Stomach (tissue), 9 donors: ENCODE results near the gene FCHSD2. TPM values are rescaled to one million over a fixed set of nuclear protein-coding genes. Genes with fewer than 3 reads are reported as not detected.

ENCODE experiments used
- DNase-seq, 2 donors: peaks; one replicate each; pipeline versions ENCODE4 v3.0.0 to v3.0.0-alpha.2; 2013 to 2019
- H3K27ac ChIP-seq, 5 donors: fragments of 200-600 bp in 4 of 5; sonication (generic) in 4 of 5; one replicate each; pipeline ENCODE4 v1.5.1; 2013 to 2019; ENCODE audit warnings: mild to moderate bottlenecking in 1 of 5, moderate library complexity in 1 of 5
- H3K27me3 ChIP-seq, 3 donors: fragments of 200-600 bp; sonication (generic); one replicate each; pipeline ENCODE4 v1.5.1; 2017 to 2019; ENCODE audit warnings: mixed run types in 1 of 3
- H3K36me3 ChIP-seq, 4 donors: fragments of 200-600 bp; sonication (generic); 1 replicate in 3 of 4; 2 replicates in 1 of 4; pipeline ENCODE4 v1.5.1; 2016 to 2019
- H3K4me1 ChIP-seq, 4 donors: fragments of 200-600 bp; sonication (generic); one replicate each; pipeline ENCODE4 v1.5.1; 2016 to 2019
- H3K4me3 ChIP-seq, 4 donors: fragments of 200-600 bp; sonication (generic) in 3 of 4; one replicate each; pipeline ENCODE4 v1.5.1; 2016 to 2019; ENCODE audit warnings: mild to moderate bottlenecking in 1 of 4
- H3K9me3 ChIP-seq, 4 donors: fragments of 200-600 bp; sonication (generic); one replicate each; pipeline ENCODE4 v1.5.1; 2016 to 2019
- CTCF ChIP-seq, 7 experiments: fragments of 450-650 bp in 4 of 7; fragments of 200-600 bp in 3 of 7; sonication (generic) in 3 of 7; IDR thresholded peaks; one replicate each; pipeline ENCODE4 v1.5.1; 2016 to 2019; ENCODE audit warnings: antibody characterized with exemption in 7 of 7, control low read depth in 2 of 7, mild to moderate bottlenecking in 1 of 7
- EP300 ChIP-seq: sonication (generic); formaldehyde crosslinking; IDR thresholded peaks from one replicate; pipeline ENCODE4 v1.6.1; 2017; ENCODE audit warnings: antibody characterized with exemption
- POLR2A ChIP-seq, 4 donors: fragments of 450-650 bp; IDR thresholded peaks; one replicate each; pipeline ENCODE4 v1.6.1; 2016; ENCODE audit warnings: antibody characterized with exemption in 4 of 4, control low read depth in 2 of 4, mild to moderate bottlenecking in 1 of 4, moderate library complexity in 1 of 4
- POLR2AphosphoS5 ChIP-seq, 3 donors: sonication (generic); formaldehyde crosslinking; IDR thresholded peaks; one replicate each; pipeline ENCODE4 v1.6.1; 2016; ENCODE audit warnings: antibody characterized with exemption in 3 of 3
- WGBS, 5 donors: extraction: QIAGEN DNeasy Blood & Tissue Kit in 3 of 5; methylation state at CpG; one replicate each; pipeline versions ENCODE4 v1.1.5 to v1.1.7; 2013 to 2018; 5-methylcytosine and 5-hydroxymethylcytosine counted together
- intact Hi-C: fragments of 100-400 bp; cut with DNase I; formaldehyde crosslinking; loops from one replicate; pipeline ENCODE4 v1.15.1; 2023; ENCODE audit warnings: low total_unique reads
- polyA plus RNA-seq, 3 donors: library from polyadenylated mRNA; stranded (reverse); fragments of 200-250 nt; gene quantifications; one replicate each; pipeline ENCODE4 v1.2.3, GENCODE V29; 2013
- total RNA-seq, 5 donors: library from RNA; depleted of rRNA; stranded (reverse); fragments of >200 nt; gene quantifications; one replicate each; pipeline versions ENCODE4 v1.1.0 to v1.2.3, GENCODE V29; 2014 to 2016
- donor health status: healthy with polysubstance abuse.
- donor health status: Bipolar disorder and iron deficiency.
- donor health status: healthy.

The FCHSD2 gene
- total and polyA plus RNA-seq, 8 donors, result 5.7 to 64.3 (median 15.9) TPM

- Histone ChIP-seq H3K4me3 (no peak overlapping the region), H3K36me3 (peaks cover 8 to 81% (median 14%) of the 10 kb centered on the region in 4 donors), H3K9me3 (no peaks in the 10 kb centered on the region), H3K27me3 (no peaks in the 10 kb centered on the region), H3K4me1 (peaks cover 8 to 25% (median 22%) of the 10 kb centered on the region in 4 donors), H3K27ac (no peak overlapping the region)
- no peak for DNase-seq
- intact Hi-C loops, result no loop called here
- 62 to 77% (median 75%) methylated on average over 4 of the region's 4 CpGs for WGBS, 5 donors
- no peak for TF ChIP-seq EP300
- TF ChIP-seq POLR2A (IDR thresholded peaks at IDR 0.05), result no peak
- no peak for TF ChIP-seq CTCF (IDR thresholded peaks at IDR 0.05)
- TF ChIP-seq POLR2AphosphoS5 (IDR thresholded peaks at IDR 0.05), result no peak
These were observed 316.5 kb downstream of the FCHSD2 start for GRCh38 chr11:72825661-72826060.

- Histone ChIP-seq H3K4me3 (no peak overlapping the region), H3K27ac (no peak overlapping the region), H3K9me3 (no peaks in the 10 kb centered on the region), H3K36me3 (peaks cover 8 to 81% (median 16%) of the 10 kb centered on the region in 4 donors), H3K27me3 (no peaks in the 10 kb centered on the region), H3K4me1 (peaks cover 8 to 25% (median 24%) of the 10 kb centered on the region in 4 donors)
- intact Hi-C loops, result no loop called here
- WGBS, 5 donors, result 78 to 82% (median 79%) methylated on average over 12 to 15 of the region's 15 CpGs
- DNase-seq, result no peak
- TF ChIP-seq EP300 (no peak), POLR2A (IDR thresholded peaks at IDR 0.05) (no peak), CTCF (IDR thresholded peaks at IDR 0.05) (no peak), POLR2AphosphoS5 (IDR thresholded peaks at IDR 0.05) (no peak)
These were observed 317.2 kb downstream of the FCHSD2 start for GRCh38 chr11:72824811-72825505.

GRCh38 chr11:72824020-72824419 lies 318.1 kb downstream of the FCHSD2 start:
- intact Hi-C loops, result no loop called here
- Histone ChIP-seq H3K27ac (peak overlapping the region in 2 of 5 donors; percentile 4 to 83), H3K4me1 (peaks cover 8 to 25% (median 24%) of the 10 kb centered on the region in 4 donors), H3K9me3 (no peaks in the 10 kb centered on the region), H3K4me3 (no peak overlapping the region), H3K27me3 (no peaks in the 10 kb centered on the region), H3K36me3 (peaks cover 7 to 81% (median 18%) of the 10 kb centered on the region in 4 donors)
- TF ChIP-seq EP300 (no peak), POLR2AphosphoS5 (IDR thresholded peaks at IDR 0.05) (no peak), POLR2A (IDR thresholded peaks at IDR 0.05) (no peak), CTCF (IDR thresholded peaks at IDR 0.05) (no peak)
- DNase-seq, result no peak
- 82 to 85% (median 84%) methylated on average over 4 to 7 of the region's 7 CpGs for WGBS, 5 donors

GRCh38 chr11:72823105-72823804 lies 318.9 kb downstream of the FCHSD2 start:
- no peak for DNase-seq
- no peaks in the 10 kb centered on the region for H3K9me3 ChIP-seq
- peaks cover 8 to 24% (median 22%) of the 10 kb centered on the region in 4 donors for H3K4me1 ChIP-seq
- no peak overlapping the region for H3K4me3 ChIP-seq
- no peaks in the 10 kb centered on the region for H3K27me3 ChIP-seq
- peak overlapping the region in 3 of 5 donors; percentile 4 to 83 (median 68) for H3K27ac ChIP-seq
- 82 to 93% (median 90%) methylated on average over 9 of the region's 9 CpGs for WGBS, 5 donors
- TF ChIP-seq CTCF (IDR thresholded peaks at IDR 0.05) (no peak), POLR2AphosphoS5 (IDR thresholded peaks at IDR 0.05) (no peak), EP300 (no peak), POLR2A (IDR thresholded peaks at IDR 0.05) (no peak)
- H3K36me3 ChIP-seq, result peaks cover 0 to 81% (median 19%) of the 10 kb centered on the region in 4 donors
- intact Hi-C loops, result no loop called here
